HFFc6 (cell line): ENCODE data around the gene DDAH1. TPM values are rescaled to one million over a fixed set of nuclear protein-coding genes. Genes with fewer than 3 reads are reported as not detected.

ENCODE experiments used
- DNase-seq: peaks from one replicate; pipeline ENCODE4 v3.0.0-alpha.2; 2018
- H3K27ac Mint-ChIP-seq: 2 replicates; pipeline ENCODE4 v1.8.0; 2020; ENCODE audit warnings: mild to moderate bottlenecking, mixed read lengths
- H3K27me3 Mint-ChIP-seq: 2 replicates; pipeline ENCODE4 v1.8.0; 2021; ENCODE audit warnings: mild to moderate bottlenecking, moderate library complexity, mixed read lengths; ENCODE audit not compliant: insufficient read depth
- H3K36me3 Mint-ChIP-seq: 2 replicates; pipeline ENCODE4 v1.8.0; 2021; ENCODE audit warnings: low read depth, mixed read lengths
- H3K4me1 Mint-ChIP-seq: 2 replicates; pipeline ENCODE4 v1.8.0; 2020; ENCODE audit warnings: low read depth, mixed read lengths
- H3K4me3 Mint-ChIP-seq: 2 replicates; pipeline ENCODE4 v1.8.0; 2020; ENCODE audit warnings: mild to moderate bottlenecking, moderate library complexity, mixed read lengths
- H3K9me3 Mint-ChIP-seq: 2 replicates; pipeline ENCODE4 v1.8.0; 2020; ENCODE audit warnings: mild to moderate bottlenecking, mixed read lengths
- CTCF ChIP-seq: fragments of 200-600 bp; sonication (generic); IDR thresholded peaks from 2 replicates; pipeline ENCODE4 v1.5.0; 2021; ENCODE audit warnings: antibody characterized with exemption, mild to moderate bottlenecking
- total RNA-seq, 6 experiments: library from RNA; stranded (reverse); fragmentation: NEBNext Ultra II Directional; extraction: Animal tissue kit (Norgen Biotek cat#: 25700); gene quantifications; 2 replicates in 1 of 6; 3 replicates in 5 of 6; pipeline ENCODE4 v1.2.3, GENCODE V29; 2021

DDAH1 gene
- total RNA-seq, 6 experiments from 2014 or later, result 235 to 320 (median 277) TPM

GRCh38 chr1:85296980-85297379, 168.0 kb downstream of the DDAH1 start:
- Mint-ChIP-seq H3K27ac (peak overlapping the region; percentile 89), H3K27me3 (no peaks in the 10 kb centered on the region; the same call in 1 of the 2 replicates), H3K4me3 (peak overlapping the region; percentile 80), H3K9me3 (no peaks in the 10 kb centered on the region), H3K36me3 (no peaks in the 10 kb centered on the region), H3K4me1 (peaks cover 50% of the 10 kb centered on the region)
- no peak for TF ChIP-seq CTCF
- peak; percentile 47 for DNase-seq

- H3K36me3 Mint-ChIP-seq, result no peaks in the 10 kb centered on the region
- TF ChIP-seq CTCF, result no peak
- no peak overlapping the region for H3K27ac Mint-ChIP-seq
- H3K4me3 Mint-ChIP-seq, result no peak overlapping the region
- peaks cover 64% of the 10 kb centered on the region for H3K4me1 Mint-ChIP-seq
- no peak for DNase-seq
- no peaks in the 10 kb centered on the region; the same call in 1 of the 2 replicates for H3K27me3 Mint-ChIP-seq
- H3K9me3 Mint-ChIP-seq, result no peaks in the 10 kb centered on the region
These were observed 169.3 kb downstream of the DDAH1 start for GRCh38 chr1:85295654-85296053.

- no peak for DNase-seq
- H3K4me3 Mint-ChIP-seq, result no peak overlapping the region
- no peaks in the 10 kb centered on the region for H3K9me3 Mint-ChIP-seq
- H3K27me3 Mint-ChIP-seq, result no peaks in the 10 kb centered on the region; the same call in 1 of the 2 replicates
- peaks cover 70% of the 10 kb centered on the region for H3K4me1 Mint-ChIP-seq
- no peak for TF ChIP-seq CTCF
- H3K27ac Mint-ChIP-seq, result no peak overlapping the region; the same call in 1 of the 2 replicates
- no peaks in the 10 kb centered on the region for H3K36me3 Mint-ChIP-seq
These were observed 169.9 kb downstream of the DDAH1 start for GRCh38 chr1:85295006-85295431.

- peaks cover 49% of the 10 kb centered on the region for H3K4me1 Mint-ChIP-seq
- peak; percentile 34 for DNase-seq
- no peak for TF ChIP-seq CTCF
- no peaks in the 10 kb centered on the region for H3K9me3 Mint-ChIP-seq
- H3K27me3 Mint-ChIP-seq, result no peaks in the 10 kb centered on the region; the same call in 1 of the 2 replicates
- peak overlapping the region; percentile 52 for H3K27ac Mint-ChIP-seq
- peak overlapping the region; percentile 32 for H3K4me3 Mint-ChIP-seq
- no peaks in the 10 kb centered on the region for H3K36me3 Mint-ChIP-seq
These were observed 174.1 kb downstream of the DDAH1 start for GRCh38 chr1:85290826-85291225.

- Mint-ChIP-seq H3K4me1 (peaks cover 39% of the 10 kb centered on the region), H3K27ac (peak overlapping the region; percentile 54), H3K36me3 (no peaks in the 10 kb centered on the region), H3K9me3 (no peaks in the 10 kb centered on the region), H3K4me3 (peak overlapping the region; percentile 22), H3K27me3 (no peaks in the 10 kb centered on the region; the same call in 1 of the 2 replicates)
- TF ChIP-seq CTCF, result no peak
- DNase-seq, result no peak
These were observed 175.1 kb downstream of the DDAH1 start for GRCh38 chr1:85289848-85290335.
